ENCODE measurements around the gene CD300A. TPM values are rescaled to one million over a fixed set of nuclear protein-coding genes. Genes with fewer than 3 reads are reported as not detected.

Gene CD300A
- total and polyA plus RNA-seq, 12 donors: 1.6 to 26.6 (median 12.8) TPM

DNA sequence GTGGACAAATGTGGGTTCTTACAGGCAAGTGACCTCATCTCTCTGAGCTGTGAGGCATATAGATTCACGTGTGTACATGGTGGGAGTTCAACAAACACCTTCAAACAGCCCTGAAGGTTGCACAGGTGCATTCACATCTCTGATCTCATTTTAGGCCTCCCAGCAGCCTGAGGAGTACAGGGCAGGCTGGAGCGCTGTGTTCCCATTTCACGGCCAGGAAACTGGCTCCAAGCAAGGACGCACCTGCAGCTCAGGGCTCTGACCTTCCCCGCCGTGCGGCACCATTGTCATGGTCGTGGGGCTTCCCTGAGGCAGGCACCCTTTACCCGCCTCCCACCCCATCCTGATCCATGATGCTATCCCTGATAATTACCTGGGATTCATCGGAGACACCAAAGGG lies 4.8 kb upstream of the CD300A start:
- DNase-seq: no peak
- WGBS, 4 donors: 72 to 81% (median 79%) methylated on average over 4 to 10 of the region's 10 CpGs

DNA sequence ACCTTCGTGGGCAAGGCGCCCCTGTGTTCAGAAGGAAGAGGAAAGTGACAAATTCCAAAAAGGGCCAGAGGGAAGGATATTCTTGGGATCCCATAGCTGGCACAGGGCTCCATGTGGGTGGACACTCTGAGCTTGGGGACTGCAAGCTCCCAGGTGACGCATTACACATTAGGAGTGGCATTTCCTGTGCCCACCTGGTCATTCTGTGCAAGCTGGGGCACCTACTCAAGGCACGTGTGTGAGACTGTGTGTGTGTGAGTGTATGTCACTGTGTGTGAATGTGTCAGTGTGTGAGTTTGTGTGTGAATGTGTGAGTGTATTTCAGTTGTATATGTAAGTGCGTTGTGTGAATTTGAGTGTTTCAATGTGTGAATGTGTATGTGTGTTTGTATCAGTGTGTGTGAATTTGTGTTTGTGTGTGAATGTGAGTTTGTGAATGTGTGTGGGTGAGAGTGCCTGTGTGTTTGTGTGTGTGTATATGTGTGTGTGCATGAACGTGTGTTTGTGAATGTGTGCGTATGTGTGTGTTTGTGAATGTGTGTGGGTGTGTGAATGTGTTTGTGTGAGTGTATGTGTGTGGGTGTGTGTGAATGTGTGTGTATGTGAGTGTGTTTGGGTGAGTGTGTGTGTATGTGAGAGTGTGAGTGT lies 1.6 kb upstream of the CD300A start:
- intact Hi-C loops (cut with DNase I): no loop called here
- Histone ChIP-seq H3K9me3 (replicated peaks in 1 of 3) (no peaks in the 10 kb centered on the region), H3K4me3 (no peak overlapping the region), H3K27ac (no peak overlapping the region), H3K36me3 (replicated peaks in 1 of 2) (no peaks in the 10 kb centered on the region), H3K27me3 (peaks cover 12% of the 10 kb centered on the region), H3K4me1 (replicated peaks in 1 of 2) (no peaks in the 10 kb centered on the region)
- WGBS, 4 donors: 76 to 85% (median 81%) methylated on average over 7 of the region's 7 CpGs
- no peak for DNase-seq
- TF ChIP-seq, protein P1, sequence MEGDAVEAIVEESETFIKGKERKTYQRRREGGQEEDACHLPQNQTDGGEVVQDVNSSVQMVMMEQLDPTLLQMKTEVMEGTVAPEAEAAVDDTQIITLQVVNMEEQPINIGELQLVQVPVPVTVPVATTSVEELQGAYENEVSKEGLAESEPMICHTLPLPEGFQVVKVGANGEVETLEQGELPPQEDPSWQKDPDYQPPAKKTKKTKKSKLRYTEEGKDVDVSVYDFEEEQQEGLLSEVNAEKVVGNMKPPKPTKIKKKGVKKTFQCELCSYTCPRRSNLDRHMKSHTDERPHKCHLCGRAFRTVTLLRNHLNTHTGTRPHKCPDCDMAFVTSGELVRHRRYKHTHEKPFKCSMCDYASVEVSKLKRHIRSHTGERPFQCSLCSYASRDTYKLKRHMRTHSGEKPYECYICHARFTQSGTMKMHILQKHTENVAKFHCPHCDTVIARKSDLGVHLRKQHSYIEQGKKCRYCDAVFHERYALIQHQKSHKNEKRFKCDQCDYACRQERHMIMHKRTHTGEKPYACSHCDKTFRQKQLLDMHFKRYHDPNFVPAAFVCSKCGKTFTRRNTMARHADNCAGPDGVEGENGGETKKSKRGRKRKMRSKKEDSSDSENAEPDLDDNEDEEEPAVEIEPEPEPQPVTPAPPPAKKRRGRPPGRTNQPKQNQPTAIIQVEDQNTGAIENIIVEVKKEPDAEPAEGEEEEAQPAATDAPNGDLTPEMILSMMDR (IDR thresholded peaks at IDR 0.05): no peak
- no peak for TF ChIP-seq POLR2A (IDR thresholded peaks at IDR 0.05)

More for the DNA sequence above, 4.8 kb upstream of the CD300A start:
- Histone ChIP-seq H3K27me3 (no peaks in the 10 kb centered on the region), H3K9me3 (replicated peaks in 1 of 3) (no peaks in the 10 kb centered on the region), H3K4me3 (no peak overlapping the region), H3K4me1 (replicated peaks in 1 of 2) (peaks cover 0 to 3% of the 10 kb centered on the region in 2 donors), H3K36me3 (replicated peaks in 1 of 2) (no peaks in the 10 kb centered on the region), H3K27ac (no peak overlapping the region)
- intact Hi-C loops (cut with DNase I): no loop called here
- TF ChIP-seq, protein P1 (IDR thresholded peaks at IDR 0.05): no peak
- TF ChIP-seq POLR2A (IDR thresholded peaks at IDR 0.05): no peak

DNA sequence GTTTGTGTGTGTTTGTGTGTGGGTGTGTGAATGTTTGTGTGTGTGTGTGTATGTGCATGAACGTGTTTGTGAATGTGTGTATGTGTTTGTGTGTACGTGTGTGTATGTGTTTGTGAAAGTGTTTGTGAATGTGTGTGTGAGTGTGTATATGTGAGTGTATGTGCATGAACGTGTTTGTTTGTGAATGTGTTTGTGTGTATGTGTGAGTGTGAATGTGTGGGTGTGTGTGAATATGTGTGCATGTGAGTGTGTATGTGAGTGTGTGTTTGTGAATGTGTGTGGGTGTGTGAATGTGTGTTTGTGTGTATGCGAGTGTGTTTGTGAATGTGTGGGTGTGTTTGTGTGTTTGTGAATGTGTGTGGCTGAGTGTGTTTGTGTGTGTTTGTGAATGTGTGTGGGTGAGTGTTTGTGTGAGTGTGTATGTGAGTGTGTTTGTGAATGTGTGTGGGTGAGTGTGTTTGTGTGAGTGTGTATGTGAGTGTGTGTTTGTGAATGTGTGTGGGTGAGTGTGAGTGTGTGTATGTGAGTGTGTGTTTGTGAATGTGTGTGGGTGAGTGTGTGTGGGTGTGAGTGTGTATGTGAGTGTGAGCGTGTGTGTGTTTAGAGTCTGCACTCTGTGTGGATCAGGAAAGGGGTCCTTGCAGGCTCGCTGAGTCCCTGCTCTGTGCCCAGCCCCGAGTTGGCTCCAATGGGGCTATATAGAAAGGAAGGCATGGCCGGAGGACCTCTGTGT lies 890 bp upstream of the CD300A start:
- no peak for TF ChIP-seq POLR2A (IDR thresholded peaks at IDR 0.05)
- TF ChIP-seq, protein P1 (IDR thresholded peaks at IDR 0.05): no peak
- intact Hi-C loops (cut with DNase I): no loop called here
- H3K27ac ChIP-seq: peak overlapping the region in 2 of 5 donors; percentile 69 to 82
- no peaks in the 10 kb centered on the region for H3K36me3 ChIP-seq (replicated peaks in 1 of 2)
- DNase-seq: no peak
- peaks cover 12% of the 10 kb centered on the region for H3K27me3 ChIP-seq
- H3K4me3 ChIP-seq: no peak overlapping the region
- 69 to 82% (median 74%) methylated on average over 8 of the region's 8 CpGs for WGBS, 4 donors
- H3K9me3 ChIP-seq (replicated peaks in 1 of 3): no peaks in the 10 kb centered on the region
- H3K4me1 ChIP-seq (replicated peaks in 1 of 2): no peaks in the 10 kb centered on the region

DNA sequence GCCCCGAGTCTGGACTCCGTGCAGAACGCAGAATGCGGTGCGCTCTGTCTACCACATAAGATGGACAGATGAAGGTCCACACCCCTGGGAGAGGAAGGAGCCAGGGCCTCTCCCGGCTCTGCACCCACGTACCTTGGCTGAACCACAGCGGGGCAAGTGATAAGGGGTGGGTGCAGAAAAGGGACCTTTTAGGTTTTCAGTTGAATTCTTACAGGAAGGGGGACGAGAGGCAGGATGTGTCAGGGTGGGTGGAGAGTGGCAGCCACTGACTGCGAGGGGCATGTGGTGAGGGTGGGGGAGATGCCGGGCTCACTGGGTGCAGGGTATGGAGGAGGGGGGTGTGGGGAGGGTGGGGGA lies 372 bp downstream of the CD300A start:
- H3K27me3 ChIP-seq: peaks cover 15% of the 10 kb centered on the region
- no peaks in the 10 kb centered on the region for H3K9me3 ChIP-seq (replicated peaks in 1 of 3)
- WGBS, 4 donors: 29 to 60% (median 39%) methylated on average over 9 to 11 of the region's 11 CpGs
- peak overlapping the region; percentile 34 to 82 (median 41) for H3K27ac ChIP-seq
- no peaks in the 10 kb centered on the region for H3K36me3 ChIP-seq (replicated peaks in 1 of 2)
- H3K4me1 ChIP-seq (replicated peaks in 1 of 2): no peaks in the 10 kb centered on the region
- intact Hi-C loops (cut with DNase I): no loop called here
- peak overlapping the region in 1 of 4 donors; percentile 43 for H3K4me3 ChIP-seq
- DNase-seq: no peak
- TF ChIP-seq, protein P1 (IDR thresholded peaks at IDR 0.05): no peak
- no peak for TF ChIP-seq POLR2A (IDR thresholded peaks at IDR 0.05)

Measured in adrenal gland (tissue), 12 donors.